HepG2 (cell line): ENCODE results near the gene RAB39A. TPM values are rescaled to one million over a fixed set of nuclear protein-coding genes. Genes with fewer than 3 reads are reported as not detected.

Experiments
- CAMTA2 ChIP-seq: sonication (generic); formaldehyde crosslinking; IDR thresholded peaks from 2 replicates; pipeline ENCODE4 v1.4.0; 2020; ENCODE audit warnings: mild to moderate bottlenecking, missing genetic modification reagents, borderline replicate concordance
- ELK4 ChIP-seq: sonication (generic); formaldehyde crosslinking; IDR thresholded peaks from 2 replicates; pipeline ENCODE4 v1.9.0; 2021; ENCODE audit warnings: missing genetic modification reagents, borderline replicate concordance
- HNRNPUL1 ChIP-seq: fragments of 200-400 bp; formaldehyde crosslinking; IDR thresholded peaks from 2 replicates; pipeline ENCODE4 v1.6.1; 2017; ENCODE audit warnings: low read depth, mild to moderate bottlenecking, low read length, moderate library complexity
- HOXA3 ChIP-seq: sonication (generic); formaldehyde crosslinking; IDR thresholded peaks from 2 replicates; pipeline ENCODE4 v1.5.0; 2020; ENCODE audit warnings: missing genetic modification reagents
- SIN3A ChIP-seq: IDR thresholded peaks from 2 replicates; pipeline ENCODE4 v1.6.1; 2011; ENCODE audit warnings: low read depth, mild to moderate bottlenecking, control low read depth, low read length, borderline replicate concordance
- TFE3 ChIP-seq: IDR thresholded peaks from 2 replicates; pipeline ENCODE4 v1.6.1; 2016
- TMF1 ChIP-seq: sonication (generic); formaldehyde crosslinking; IDR thresholded peaks from 2 replicates; pipeline ENCODE4 v1.8.1; 2022; ENCODE audit warnings: low read depth, missing genetic modification reagents
- ZBTB1 ChIP-seq: sonication (generic); formaldehyde crosslinking; IDR thresholded peaks from 2 replicates; pipeline ENCODE4 v1.4.0; 2020; ENCODE audit warnings: missing genetic modification reagents, borderline replicate concordance
- ZBTB49 ChIP-seq: sonication (generic); formaldehyde crosslinking; IDR thresholded peaks from 2 replicates; pipeline ENCODE4 v1.4.0; 2020; ENCODE audit warnings: missing genetic modification reagents, borderline replicate concordance
- ZBTB8A ChIP-seq: sonication (generic); formaldehyde crosslinking; IDR thresholded peaks from 2 replicates; pipeline ENCODE4 v1.4.0; 2020; ENCODE audit warnings: mild to moderate bottlenecking, low read depth, missing genetic modification reagents, borderline replicate concordance
- ZFAT ChIP-seq: sonication (generic); formaldehyde crosslinking; conservative IDR thresholded peaks from 2 replicates; pipeline ENCODE4 v1.8.1; 2023; ENCODE audit warnings: missing genetic modification reagents, inconsistent platforms
- ZFP36L1 ChIP-seq: sonication (generic); formaldehyde crosslinking; IDR thresholded peaks from 2 replicates; pipeline ENCODE4 v1.8.0; 2022; ENCODE audit warnings: mild to moderate bottlenecking, missing genetic modification reagents, moderate library complexity
- ZNF34 ChIP-seq: sonication (generic); formaldehyde crosslinking; IDR thresholded peaks from 2 replicates; pipeline ENCODE4 v1.4.0; 2020; ENCODE audit warnings: mild to moderate bottlenecking, missing genetic modification reagents, borderline replicate concordance
- ZNF563 ChIP-seq: sonication (generic); formaldehyde crosslinking; IDR thresholded peaks from 2 replicates; pipeline ENCODE4 v1.8.0; 2022; ENCODE audit warnings: mild to moderate bottlenecking, moderate library complexity, missing genetic modification reagents
- ZNF75D ChIP-seq: sonication (generic); formaldehyde crosslinking; IDR thresholded peaks from 2 replicates; pipeline ENCODE4 v1.8.1; 2023; ENCODE audit warnings: missing genetic modification reagents, mild to moderate bottlenecking, borderline replicate concordance
- ZNF761 ChIP-seq: sonication (generic); formaldehyde crosslinking; conservative IDR thresholded peaks from 2 replicates; pipeline ENCODE4 v1.4.0; 2020; ENCODE audit warnings: mild to moderate bottlenecking, missing genetic modification reagents
- polyA plus RNA-seq, 8 experiments: library from polyadenylated mRNA; depleted of rRNA in 3 of 8; stranded (reverse) in 7 of 8; unstranded in 1 of 8; fragments of >200 nt; fragmentation: Illumina TruSeq in 4 of 8; extraction: Trizol in 4 of 8; gene quantifications; 2 replicates each; pipeline versions ENCODE4 v1.2.1 to v1.2.3, GENCODE V29; 2011 to 2016; ENCODE audit warnings: low read depth in 4 of 8, missing spikeins in 1 of 8, mixed read lengths in 1 of 8; ENCODE audit not compliant: insufficient read depth in 1 of 8
- total RNA-seq, 5 experiments: library from RNA; depleted of rRNA; stranded (reverse); fragments of >200 nt; fragmentation: Illumina TruSeq; extraction: Trizol; gene quantifications; 2 replicates each; pipeline ENCODE4 v1.2.3, GENCODE V29; 2016; ENCODE audit warnings: low read depth in 1 of 5

Gene RAB39A
- total and polyA plus RNA-seq, 2 of the 13 experiments (the other 11 are each of a cell fraction or from before 2014, with no cell fraction given): not detected

- TF ChIP-seq HNRNPUL1 (no peak), ZFAT (CRISPR knock-in tag) (0 out of 2 replicates have a peak, but pooled peaks have one; percentile 42), ZBTB49 (CRISPR knock-in tag) (no peak), ZNF75D (CRISPR knock-in tag) (no peak), SIN3A (peak; percentile 55; the same call in 1 of the 2 replicates), TFE3 (CRISPR knock-in tag) (peak; percentile 93), ZNF761 (CRISPR knock-in tag) (peak; percentile 65; the same call in 1 of the 2 replicates), ZBTB8A (no peak), ZNF563 (CRISPR knock-in tag) (peak; percentile 91), CAMTA2 (CRISPR knock-in tag) (peak; percentile 97), TMF1 (CRISPR knock-in tag) (0 out of 2 replicates have a peak, but pooled peaks have one; percentile 61), ZBTB1 (CRISPR knock-in tag) (no peak), ZFP36L1 (CRISPR knock-in tag) (peak; percentile 26; the same call in 1 of the 2 replicates), ZNF34 (CRISPR knock-in tag) (no peak), HOXA3 (CRISPR knock-in tag) (peak; percentile 72), ELK4 (CRISPR knock-in tag) (no peak)
These were observed 80.6 kb downstream of the RAB39A start, which contains the start of gene CUL5 (continued) for GRCh38 chr11:108008656-108009496.
